ENCODE measurements around the gene PCSK7. TPM values are rescaled to one million over a fixed set of nuclear protein-coding genes. Genes with fewer than 3 reads are reported as not detected.

PCSK7 gene
- polyA plus RNA-seq, 1 donor (not counting 4 experiments of a cell fraction or from before 2014, with no cell fraction given): 32.9 TPM

DNA sequence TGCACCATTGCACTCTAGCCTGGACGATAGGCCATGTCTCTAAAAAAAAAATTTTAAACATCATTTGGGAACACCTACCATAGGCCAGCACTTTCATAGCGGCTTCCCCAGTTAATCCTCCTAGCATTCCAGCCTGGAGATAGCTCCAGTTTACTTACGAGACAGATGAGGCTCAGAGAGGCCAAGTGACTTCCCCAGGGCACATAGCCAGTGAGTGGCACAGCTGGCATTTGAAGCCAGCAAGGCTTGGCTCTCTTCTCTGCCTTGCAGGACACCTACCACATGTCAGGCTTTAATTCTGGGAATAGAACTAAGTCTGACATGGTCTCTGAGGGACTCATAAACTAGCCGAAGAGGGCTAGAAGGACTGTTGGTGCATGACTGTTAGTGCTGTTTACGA lies 37.6 kb downstream of the PCSK7 start:
- Histone ChIP-seq H3K4me2 (ENCODE audit: control insufficient read depth, extremely low read depth, insufficient read depth, low read depth, low read length) (no peak overlapping the region), H3K9me3 (ENCODE audit: control insufficient read depth, low read depth, low read length) (no peaks in the 10 kb centered on the region), H4K20me1 (ENCODE audit: control insufficient read depth, extremely low read depth, insufficient read depth, low read length) (no peaks in the 10 kb centered on the region), H3K9ac (ENCODE audit: control insufficient read depth, extremely low read depth, insufficient read depth, low read length) (no peak overlapping the region), H3K27me3 (ENCODE audit: control insufficient read depth, extremely low read depth, insufficient read depth, low read length) (no peaks in the 10 kb centered on the region), H3K4me1 (ENCODE audit: control insufficient read depth, extremely low read depth, insufficient read depth, low read length) (peaks cover 15% of the 10 kb centered on the region), H2AFZ (ENCODE audit: control insufficient read depth, low read length) (no peak overlapping the region), H3K4me3 (ENCODE audit: control insufficient read depth in 2 of 3, extremely low read depth in 1 of 3, insufficient read depth in 2 of 3, low read depth in 1 of 3, low read length in 3 of 3) (no peak overlapping the region), H3K27ac (ENCODE audit: control insufficient read depth, insufficient read depth, low read length) (no peak overlapping the region), H3K79me2 (ENCODE audit: control insufficient read depth, insufficient read depth, low read length) (no peaks in the 10 kb centered on the region), H3K9me1 (ENCODE audit: control insufficient read depth, extremely low read depth, insufficient read depth, low read length) (no peaks in the 10 kb centered on the region), H3K36me3 (ENCODE audit: control insufficient read depth in 2 of 2, extremely low read depth in 1 of 2, insufficient read depth in 2 of 2, low read length in 2 of 2) (peaks cover 0 to 20% of the 10 kb centered on the region in 2 experiments)
- dilution Hi-C loops (cut with MboI; ENCODE audit: extremely low pct_ligation_motif_present, low sequenced_read_pairs): no loop called here
- FAIRE-seq (no peak), DNase-seq (ENCODE audit: low read depth, low spot score) (no peak)
- no peak for TF ChIP-seq CTCF (optimal IDR thresholded peaks at IDR 0.05 in 1 of 3, IDR thresholded peaks at IDR 0.05 in 1 of 3, conservative IDR thresholded peaks at IDR 0.05 in 1 of 3; ENCODE audit: extremely low read depth in 1 of 3, insufficient read depth in 2 of 3, low read length in 3 of 3)
- TF ChIP-seq EZH2 (IDR thresholded peaks at IDR 0.05; ENCODE audit: low read length): no peak

- H3K4me1 ChIP-seq (ENCODE audit: control insufficient read depth, extremely low read depth, insufficient read depth, low read length): peaks cover 7% of the 10 kb centered on the region
- H3K4me2 ChIP-seq (ENCODE audit: control insufficient read depth, extremely low read depth, insufficient read depth, low read depth, low read length): no peak overlapping the region
- TF ChIP-seq CTCF (optimal IDR thresholded peaks at IDR 0.05 in 1 of 3, IDR thresholded peaks at IDR 0.05 in 1 of 3, conservative IDR thresholded peaks at IDR 0.05 in 1 of 3; ENCODE audit: extremely low read depth in 1 of 3, insufficient read depth in 2 of 3, low read length in 3 of 3) (no peak), EZH2 (IDR thresholded peaks at IDR 0.05; ENCODE audit: low read length) (no peak)
- FAIRE-seq (no peak), DNase-seq (ENCODE audit: low read depth, low spot score) (no peak)
- no peak overlapping the region for H3K9ac ChIP-seq (ENCODE audit: control insufficient read depth, extremely low read depth, insufficient read depth, low read length)
- H3K27ac ChIP-seq (ENCODE audit: control insufficient read depth, insufficient read depth, low read length): no peak overlapping the region
- no peaks in the 10 kb centered on the region for H3K79me2 ChIP-seq (ENCODE audit: control insufficient read depth, insufficient read depth, low read length)
- peaks cover 6 to 27% of the 10 kb centered on the region in 2 experiments for H3K36me3 ChIP-seq (ENCODE audit: control insufficient read depth in 2 of 2, extremely low read depth in 1 of 2, insufficient read depth in 2 of 2, low read length in 2 of 2)
- H2AFZ ChIP-seq (ENCODE audit: control insufficient read depth, low read length): no peak overlapping the region
- no peaks in the 10 kb centered on the region for H4K20me1 ChIP-seq (ENCODE audit: control insufficient read depth, extremely low read depth, insufficient read depth, low read length)
- dilution Hi-C loops (cut with MboI; ENCODE audit: extremely low pct_ligation_motif_present, low sequenced_read_pairs): no loop called here
- H3K4me3 ChIP-seq (ENCODE audit: control insufficient read depth in 2 of 3, extremely low read depth in 1 of 3, insufficient read depth in 2 of 3, low read depth in 1 of 3, low read length in 3 of 3): no peak overlapping the region
- H3K9me3 ChIP-seq (ENCODE audit: control insufficient read depth, low read depth, low read length): no peaks in the 10 kb centered on the region
- H3K9me1 ChIP-seq (ENCODE audit: control insufficient read depth, extremely low read depth, insufficient read depth, low read length): no peaks in the 10 kb centered on the region
- no peaks in the 10 kb centered on the region for H3K27me3 ChIP-seq (ENCODE audit: control insufficient read depth, extremely low read depth, insufficient read depth, low read length)
These were observed 38.5 kb downstream of the PCSK7 start for GRCh38 chr11:117193130-117194020.

All from keratinocyte (primary cell).